Fibroblast of mammary gland (primary cell): Measurements from ENCODE around the gene NMNAT2.

Experiments
- DNase-seq: peaks from one replicate; pipeline ENCODE4 v3.0.0-alpha.2; 2010; ENCODE audit warnings: low read depth
- H3K4me3 ChIP-seq: 2 replicates; pipeline ENCODE4 v1.5.1; 2011; ENCODE audit warnings: low read depth, mild to moderate bottlenecking, low read length, moderate library complexity; ENCODE audit not compliant: control insufficient read depth
- TF ChIP-seq, protein P1 (sequence below): conservative IDR thresholded peaks from 2 replicates; pipeline ENCODE4 v1.5.1; 2011; ENCODE audit warnings: low read depth, low read length, inconsistent platforms; ENCODE audit not compliant: control insufficient read depth, insufficient read depth

Gene NMNAT2

DNA sequence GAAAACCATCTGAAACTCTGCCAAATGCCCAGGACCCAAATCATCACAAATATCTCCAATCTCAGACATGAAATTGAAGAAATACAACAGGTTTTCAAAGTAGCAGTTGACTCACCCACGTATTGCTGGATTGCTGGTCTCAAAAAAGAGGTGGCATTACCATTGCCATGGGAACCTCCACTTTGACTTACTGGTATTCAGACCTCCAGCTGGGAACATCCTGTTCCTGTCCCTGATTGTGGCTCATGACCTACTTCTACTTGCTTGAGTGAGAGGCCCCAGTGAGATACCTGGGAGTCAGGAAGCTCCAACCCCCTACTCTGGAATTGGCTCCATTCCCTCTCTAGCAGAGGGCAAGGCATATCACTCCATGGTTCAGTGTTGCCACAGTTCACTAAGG lies 64.6 kb downstream of the NMNAT2 start:
- no peak for DNase-seq
- TF ChIP-seq, protein P1, sequence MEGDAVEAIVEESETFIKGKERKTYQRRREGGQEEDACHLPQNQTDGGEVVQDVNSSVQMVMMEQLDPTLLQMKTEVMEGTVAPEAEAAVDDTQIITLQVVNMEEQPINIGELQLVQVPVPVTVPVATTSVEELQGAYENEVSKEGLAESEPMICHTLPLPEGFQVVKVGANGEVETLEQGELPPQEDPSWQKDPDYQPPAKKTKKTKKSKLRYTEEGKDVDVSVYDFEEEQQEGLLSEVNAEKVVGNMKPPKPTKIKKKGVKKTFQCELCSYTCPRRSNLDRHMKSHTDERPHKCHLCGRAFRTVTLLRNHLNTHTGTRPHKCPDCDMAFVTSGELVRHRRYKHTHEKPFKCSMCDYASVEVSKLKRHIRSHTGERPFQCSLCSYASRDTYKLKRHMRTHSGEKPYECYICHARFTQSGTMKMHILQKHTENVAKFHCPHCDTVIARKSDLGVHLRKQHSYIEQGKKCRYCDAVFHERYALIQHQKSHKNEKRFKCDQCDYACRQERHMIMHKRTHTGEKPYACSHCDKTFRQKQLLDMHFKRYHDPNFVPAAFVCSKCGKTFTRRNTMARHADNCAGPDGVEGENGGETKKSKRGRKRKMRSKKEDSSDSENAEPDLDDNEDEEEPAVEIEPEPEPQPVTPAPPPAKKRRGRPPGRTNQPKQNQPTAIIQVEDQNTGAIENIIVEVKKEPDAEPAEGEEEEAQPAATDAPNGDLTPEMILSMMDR = no peak

DNA sequence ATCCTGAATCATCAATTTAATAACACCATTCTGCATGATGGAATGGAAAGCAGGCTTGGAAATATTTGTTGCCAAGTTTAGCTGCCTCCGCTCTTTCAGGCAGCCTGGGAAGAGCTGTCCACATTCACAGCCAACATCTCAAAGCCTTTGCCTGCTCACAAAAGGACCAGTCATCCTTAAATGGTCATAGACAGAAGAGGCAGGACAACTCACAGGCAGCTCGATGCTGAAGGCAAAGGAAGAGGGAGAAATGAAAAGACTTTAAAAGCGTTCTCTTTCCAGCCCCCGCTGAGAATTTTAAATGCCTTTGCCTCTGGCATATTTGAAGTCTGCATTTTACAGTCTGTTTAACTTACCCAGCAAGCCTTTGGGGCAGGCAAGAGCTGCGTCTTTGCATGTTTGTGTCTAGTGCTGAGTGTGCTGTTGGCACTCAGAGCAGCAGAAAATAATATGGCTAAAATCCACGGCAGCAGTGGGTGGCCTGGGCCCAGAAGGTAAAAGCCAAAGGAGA lies 68.9 kb downstream of the NMNAT2 start:
- TF ChIP-seq, protein P1 = no peak
- peak; percentile 52 for DNase-seq
- no peak overlapping the region for H3K4me3 ChIP-seq

More for the DNA sequence above, 64.6 kb downstream of the NMNAT2 start:
- no peak overlapping the region for H3K4me3 ChIP-seq

DNA sequence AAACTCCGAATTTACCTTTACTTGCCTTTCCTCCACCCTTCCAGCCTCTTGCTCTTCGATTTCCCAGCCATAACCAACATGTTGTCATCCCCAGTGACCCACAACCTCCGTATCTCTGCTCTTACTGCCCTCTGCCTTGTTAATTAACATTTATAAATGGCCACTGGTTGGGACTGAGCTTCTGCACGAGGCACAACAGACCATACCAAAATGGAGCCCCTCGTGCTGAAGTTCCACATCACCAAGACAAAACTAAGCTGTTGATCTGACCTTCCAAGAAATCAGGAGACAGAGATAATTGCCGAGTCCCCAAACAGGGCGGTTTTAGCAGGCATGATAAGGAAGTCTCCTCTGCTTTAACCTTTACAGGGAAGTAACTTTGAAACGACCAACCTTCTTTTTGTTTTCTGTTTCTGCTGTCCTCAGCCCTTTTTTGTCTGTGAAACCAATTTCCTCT lies 71.9 kb downstream of the NMNAT2 start:
- no peak for DNase-seq
- TF ChIP-seq, protein P1 = no peak
- H3K4me3 ChIP-seq = no peak overlapping the region

DNA sequence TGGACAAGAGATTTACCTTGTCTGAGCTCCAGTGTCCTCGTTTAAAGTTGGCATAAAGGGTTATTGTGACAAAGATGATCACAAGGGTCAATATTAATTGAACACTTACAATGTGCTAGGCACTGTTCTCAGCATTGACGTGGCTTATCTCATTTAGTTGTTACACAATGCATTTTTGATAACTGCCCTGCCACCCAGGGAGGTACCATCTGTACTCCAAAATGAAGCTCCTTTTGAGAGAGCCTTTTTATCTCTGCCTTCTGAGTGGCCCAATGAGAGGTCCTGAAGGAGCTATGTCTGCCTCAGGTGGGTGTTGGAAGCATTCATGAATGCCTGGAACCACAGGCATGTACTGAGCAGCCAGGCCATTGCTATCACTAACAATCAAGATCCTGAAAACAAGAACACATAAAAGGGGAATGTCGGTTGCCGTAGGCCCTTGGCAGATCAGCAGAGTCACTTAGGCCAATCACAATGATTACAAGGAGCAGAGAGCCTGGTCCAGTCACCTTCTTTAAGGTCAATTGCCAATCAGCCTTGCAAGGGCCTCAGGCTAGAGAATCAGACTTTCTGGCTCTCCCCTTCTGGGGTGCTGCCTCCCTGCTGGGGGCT lies 78.5 kb downstream of the NMNAT2 start:
- TF ChIP-seq, protein P1 = no peak
- no peak for DNase-seq
- H3K4me3 ChIP-seq = no peak overlapping the region

DNA sequence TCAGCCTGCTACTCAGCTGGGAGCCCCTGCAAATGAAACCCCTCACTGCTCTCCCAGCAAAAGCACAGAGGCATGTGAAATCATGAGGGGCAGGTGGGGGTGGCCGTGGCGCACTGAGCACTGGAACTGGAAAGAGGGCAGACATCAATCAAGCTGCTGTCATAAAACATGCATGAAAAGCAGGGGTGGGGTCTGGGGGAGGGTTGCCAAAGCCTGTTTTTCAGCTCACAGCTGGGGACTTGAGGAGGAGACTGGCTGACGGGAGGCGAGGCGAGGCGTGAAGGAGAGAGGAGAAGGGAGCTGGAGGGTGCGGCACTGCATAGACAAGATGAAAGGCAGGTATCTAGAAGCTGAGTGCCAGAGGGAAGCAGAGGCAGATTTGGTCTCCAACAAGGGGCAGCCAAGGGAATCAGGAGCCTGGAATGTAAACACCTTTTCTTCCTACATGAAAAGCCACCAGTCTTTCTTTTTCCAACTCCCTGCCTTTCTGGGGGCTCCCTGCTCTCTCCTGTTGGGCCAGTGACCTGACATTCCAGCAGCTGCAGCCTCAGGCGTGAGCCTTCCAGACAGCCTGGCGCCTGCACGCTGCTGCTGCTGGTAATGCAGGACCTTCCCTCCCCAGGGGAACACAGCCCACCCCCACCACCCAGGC lies 87.0 kb downstream of the NMNAT2 start:
- TF ChIP-seq, protein P1 = no peak
- H3K4me3 ChIP-seq = no peak overlapping the region
- DNase-seq = no peak

DNA sequence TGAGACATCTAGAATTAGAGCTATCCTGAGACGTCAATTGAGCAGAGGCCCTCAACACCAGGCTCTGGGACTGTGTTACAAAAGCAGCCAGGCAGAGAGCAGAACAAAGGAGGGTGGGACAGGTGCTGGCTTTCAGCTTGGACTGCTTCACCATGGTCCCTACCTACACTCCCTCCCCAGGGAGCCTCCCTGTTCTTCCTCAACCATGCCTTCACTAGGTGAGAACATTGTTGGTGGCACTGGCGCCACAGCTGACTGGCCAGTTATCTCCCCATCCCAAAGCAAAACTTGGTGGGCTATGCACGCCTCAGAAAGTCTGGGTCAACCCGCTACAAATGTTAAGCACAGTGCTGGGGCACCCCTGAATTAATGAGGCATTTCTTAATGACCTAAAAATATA lies 87.8 kb downstream of the NMNAT2 start:
- no peak for DNase-seq
- TF ChIP-seq, protein P1 = no peak
- no peak overlapping the region for H3K4me3 ChIP-seq
